Measurements from ENCODE around the gene SH3GL3. TPM values are rescaled to one million over a fixed set of nuclear protein-coding genes. Genes with fewer than 3 reads are reported as not detected.

The SH3GL3 gene
- total RNA-seq, 6 experiments from 2014 or later: not detected

GRCh38 chr15:83549623-83550022 lies 102.5 kb downstream of the SH3GL3 start:
- no peak for TF ChIP-seq CTCF (IDR thresholded peaks at IDR 0.05)
- no peaks in the 10 kb centered on the region for H3K4me1 Mint-ChIP-seq (ENCODE audit: low read depth)
- no peak for DNase-seq
- no peak overlapping the region for H3K27ac Mint-ChIP-seq
- H3K27me3 Mint-ChIP-seq (ENCODE audit: insufficient read depth): peaks cover 5% of the 10 kb centered on the region; the same call in 1 of the 2 replicates
- H3K36me3 Mint-ChIP-seq (ENCODE audit: low read depth): no peaks in the 10 kb centered on the region
- no peak overlapping the region for H3K4me3 Mint-ChIP-seq
- H3K9me3 Mint-ChIP-seq: no peaks in the 10 kb centered on the region

- no peak overlapping the region for H3K27ac Mint-ChIP-seq
- no peak overlapping the region for H3K4me3 Mint-ChIP-seq
- no peak for DNase-seq
- no peaks in the 10 kb centered on the region for H3K4me1 Mint-ChIP-seq (ENCODE audit: low read depth)
- no peaks in the 10 kb centered on the region for H3K9me3 Mint-ChIP-seq
- no peaks in the 10 kb centered on the region for H3K36me3 Mint-ChIP-seq (ENCODE audit: low read depth)
- peaks cover 6% of the 10 kb centered on the region; the same call in 1 of the 2 replicates for H3K27me3 Mint-ChIP-seq (ENCODE audit: insufficient read depth)
- no peak for TF ChIP-seq CTCF (IDR thresholded peaks at IDR 0.05)
Observed at GRCh38 chr15:83554558-83554957, 107.4 kb downstream of the SH3GL3 start.

GRCh38 chr15:83555383-83555782 lies 108.2 kb downstream of the SH3GL3 start:
- Mint-ChIP-seq H3K4me1 (ENCODE audit: low read depth) (no peaks in the 10 kb centered on the region), H3K27ac (no peak overlapping the region), H3K36me3 (ENCODE audit: low read depth) (no peaks in the 10 kb centered on the region), H3K27me3 (ENCODE audit: insufficient read depth) (peaks cover 6% of the 10 kb centered on the region; the same call in 1 of the 2 replicates), H3K9me3 (no peaks in the 10 kb centered on the region), H3K4me3 (no peak overlapping the region)
- DNase-seq: no peak
- no peak for TF ChIP-seq CTCF (IDR thresholded peaks at IDR 0.05)

- Mint-ChIP-seq H3K9me3 (no peaks in the 10 kb centered on the region), H3K27me3 (ENCODE audit: insufficient read depth) (peaks cover 6% of the 10 kb centered on the region; the same call in 1 of the 2 replicates), H3K4me3 (no peak overlapping the region), H3K27ac (no peak overlapping the region), H3K36me3 (ENCODE audit: low read depth) (no peaks in the 10 kb centered on the region), H3K4me1 (ENCODE audit: low read depth) (no peaks in the 10 kb centered on the region)
- TF ChIP-seq CTCF (IDR thresholded peaks at IDR 0.05): no peak
- DNase-seq: no peak
Observed at GRCh38 chr15:83556068-83556467, 108.9 kb downstream of the SH3GL3 start.

- no peak for TF ChIP-seq CTCF (IDR thresholded peaks at IDR 0.05)
- DNase-seq: no peak
- Mint-ChIP-seq H3K27ac (no peak overlapping the region), H3K9me3 (no peaks in the 10 kb centered on the region), H3K4me1 (ENCODE audit: low read depth) (no peaks in the 10 kb centered on the region), H3K36me3 (ENCODE audit: low read depth) (no peaks in the 10 kb centered on the region), H3K27me3 (ENCODE audit: insufficient read depth) (peaks cover 6% of the 10 kb centered on the region; the same call in 1 of the 2 replicates), H3K4me3 (no peak overlapping the region)
Observed at GRCh38 chr15:83556754-83557153, 109.6 kb downstream of the SH3GL3 start.

- DNase-seq: no peak
- Mint-ChIP-seq H3K4me1 (ENCODE audit: low read depth) (no peaks in the 10 kb centered on the region), H3K27ac (no peak overlapping the region), H3K4me3 (no peak overlapping the region), H3K36me3 (ENCODE audit: low read depth) (no peaks in the 10 kb centered on the region), H3K27me3 (ENCODE audit: insufficient read depth) (peaks cover 3% of the 10 kb centered on the region; the same call in 1 of the 2 replicates), H3K9me3 (no peaks in the 10 kb centered on the region)
- no peak for TF ChIP-seq CTCF (IDR thresholded peaks at IDR 0.05)
Observed at GRCh38 chr15:83558146-83558545, 111.0 kb downstream of the SH3GL3 start.

Data from HFFc6 (cell line).